NCI-H1092 treated with DMSO at 0.1 percent for 48 hours (cell line): ENCODE results near the gene CLCN2.

ENCODE experiments used
- DNase-seq: peaks from one replicate; lab custom pipeline; 2025; lab: John Stamatoyannopoulos, UW

Gene CLCN2

DNA sequence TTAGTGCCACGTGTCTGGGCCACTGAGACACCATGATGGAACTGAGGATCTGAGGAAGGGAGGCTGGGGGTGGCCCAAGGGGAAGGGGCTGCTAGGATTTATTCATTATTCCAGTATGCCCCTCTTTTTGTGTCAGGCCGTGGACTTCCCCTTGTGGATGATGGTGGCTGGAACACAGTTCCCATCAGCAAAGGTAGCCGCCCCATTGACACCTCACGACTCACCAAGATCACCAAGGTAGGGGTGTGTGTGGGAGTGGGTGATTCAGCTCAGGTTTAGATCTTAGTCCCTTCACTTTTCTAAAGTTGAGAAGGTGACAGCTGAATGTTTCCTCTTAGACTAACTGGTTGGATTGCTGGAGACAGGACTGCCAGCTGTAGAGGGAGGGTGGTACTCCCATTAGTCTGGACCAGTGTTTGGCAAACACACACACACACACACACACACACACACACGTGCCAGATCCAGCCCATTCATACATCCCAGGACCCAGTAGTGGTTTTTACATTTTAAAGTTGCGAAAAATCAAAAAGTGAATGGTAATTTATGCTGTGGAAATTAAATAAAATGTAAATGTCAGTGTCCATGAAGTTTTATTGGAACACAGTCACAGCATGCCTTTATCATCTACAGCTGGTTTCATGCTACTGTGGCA lies 35.6 kb downstream of the CLCN2 start:
- DNase-seq, result no peak

DNA sequence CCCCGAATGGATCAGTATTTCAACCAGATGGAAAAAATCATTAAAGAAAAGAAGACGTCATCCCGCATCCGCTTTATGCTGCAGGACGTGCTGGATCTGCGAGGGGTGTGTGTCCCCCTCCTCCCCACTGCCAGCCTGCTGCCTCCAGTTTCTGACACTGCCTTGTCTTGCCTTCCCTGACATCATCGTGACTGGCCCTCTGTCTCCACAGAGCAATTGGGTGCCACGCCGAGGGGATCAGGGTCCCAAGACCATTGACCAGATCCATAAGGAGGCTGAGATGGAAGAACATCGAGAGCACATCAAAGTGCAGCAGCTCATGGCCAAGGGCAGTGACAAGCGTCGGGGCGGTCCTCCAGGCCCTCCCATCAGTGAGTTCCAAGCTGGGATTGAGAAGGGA lies 36.1 kb downstream of the CLCN2 start:
- no peak for DNase-seq

DNA sequence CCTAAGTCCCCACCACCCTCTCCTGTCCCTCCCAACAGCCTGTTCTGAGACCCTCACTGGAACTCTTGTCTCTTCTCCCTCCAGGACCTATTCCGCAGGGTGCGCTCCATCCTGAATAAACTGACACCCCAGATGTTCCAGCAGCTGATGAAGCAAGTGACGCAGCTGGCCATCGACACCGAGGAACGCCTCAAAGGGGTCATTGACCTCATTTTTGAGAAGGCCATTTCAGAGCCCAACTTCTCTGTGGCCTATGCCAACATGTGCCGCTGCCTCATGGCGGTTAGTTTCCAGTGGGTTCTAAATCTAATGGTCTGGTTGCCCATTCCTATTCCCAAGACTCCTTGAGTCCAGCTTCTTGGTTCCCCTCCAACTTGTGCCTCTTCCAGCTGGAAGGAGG lies 37.7 kb downstream of the CLCN2 start:
- no peak for DNase-seq

DNA sequence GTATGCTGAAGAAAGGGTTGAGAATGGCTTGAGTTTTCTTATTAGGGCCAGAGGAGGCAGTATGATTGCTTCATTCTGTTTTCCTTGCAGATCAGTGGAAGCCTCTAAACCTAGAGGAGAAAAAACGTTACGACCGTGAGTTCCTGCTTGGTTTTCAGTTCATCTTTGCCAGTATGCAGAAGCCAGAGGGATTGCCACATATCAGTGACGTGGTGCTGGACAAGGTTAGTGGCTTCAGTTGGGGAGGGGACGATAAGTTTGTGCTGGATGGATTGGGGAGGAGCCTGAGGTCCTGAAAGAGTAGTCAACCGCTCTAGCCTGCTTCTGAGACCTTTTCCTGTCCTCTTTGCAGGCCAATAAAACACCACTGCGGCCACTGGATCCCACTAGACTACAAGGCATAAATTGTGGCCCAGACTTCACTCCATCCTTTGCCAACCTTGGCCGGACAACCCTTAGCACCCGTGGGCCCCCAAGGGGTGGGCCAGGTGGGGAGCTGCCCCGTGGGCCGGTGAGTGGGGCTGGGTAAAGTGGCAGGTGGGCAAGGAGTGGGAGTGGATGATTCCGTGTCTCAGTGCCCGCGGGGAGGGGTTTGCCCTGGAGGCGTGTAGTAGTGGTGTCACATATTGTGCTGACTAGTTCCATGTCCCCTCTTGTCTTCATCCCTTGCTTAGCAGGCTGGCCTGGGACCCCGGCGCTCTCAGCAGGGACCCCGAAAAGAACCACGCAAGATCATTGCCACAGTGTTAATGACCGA lies 38.5 kb downstream of the CLCN2 start:
- no peak for DNase-seq

DNA sequence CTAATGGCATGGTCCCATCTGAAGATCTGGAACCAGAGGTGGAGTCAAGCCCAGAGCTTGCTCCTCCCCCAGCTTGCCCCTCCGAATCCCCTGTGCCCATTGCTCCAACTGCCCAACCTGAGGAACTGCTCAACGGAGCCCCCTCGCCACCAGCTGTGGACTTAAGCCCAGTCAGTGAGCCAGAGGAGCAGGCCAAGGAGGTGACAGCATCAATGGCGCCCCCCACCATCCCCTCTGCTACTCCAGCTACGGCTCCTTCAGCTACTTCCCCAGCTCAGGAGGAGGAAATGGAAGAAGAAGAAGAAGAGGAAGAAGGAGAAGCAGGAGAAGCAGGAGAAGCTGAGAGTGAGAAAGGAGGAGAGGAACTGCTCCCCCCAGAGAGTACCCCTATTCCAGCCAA lies 39.7 kb downstream of the CLCN2 start:
- no peak for DNase-seq

DNA sequence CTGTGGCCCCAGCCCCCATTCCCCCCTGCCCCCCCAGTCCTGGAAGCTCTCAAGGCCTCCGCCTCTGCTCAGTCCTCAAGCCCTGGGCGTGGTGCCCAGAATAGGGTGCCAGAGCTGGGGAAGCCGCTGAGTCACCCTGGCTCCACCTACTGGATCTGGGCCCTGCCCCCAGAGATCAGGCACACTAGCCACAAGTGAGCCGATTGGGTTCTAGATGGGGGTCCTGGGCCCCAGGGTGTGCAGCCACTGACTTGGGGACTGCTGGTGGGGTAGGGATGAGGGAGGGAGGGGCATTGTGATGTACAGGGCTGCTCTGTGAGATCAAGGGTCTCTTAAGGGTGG lies 41.3 kb downstream of the CLCN2 start:
- peak; percentile 72 for DNase-seq

DNA sequence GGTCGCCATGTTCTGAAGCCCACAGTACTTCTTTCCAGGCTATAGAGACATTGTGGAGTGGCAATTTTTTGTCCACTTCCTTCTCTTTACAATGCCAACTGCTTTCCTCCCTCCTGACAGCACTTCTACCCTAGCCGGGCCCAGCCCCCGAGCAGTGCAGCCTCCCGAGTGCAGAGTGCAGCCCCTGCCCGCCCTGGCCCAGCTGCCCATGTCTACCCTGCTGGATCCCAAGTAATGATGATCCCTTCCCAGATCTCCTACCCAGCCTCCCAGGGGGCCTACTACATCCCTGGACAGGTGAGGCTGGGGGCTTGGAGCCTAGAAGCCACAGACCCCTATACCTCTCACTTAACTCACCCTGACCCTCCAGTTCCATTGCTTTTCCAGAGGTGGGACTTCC lies 44.2 kb downstream of the CLCN2 start:
- no peak for DNase-seq

DNA sequence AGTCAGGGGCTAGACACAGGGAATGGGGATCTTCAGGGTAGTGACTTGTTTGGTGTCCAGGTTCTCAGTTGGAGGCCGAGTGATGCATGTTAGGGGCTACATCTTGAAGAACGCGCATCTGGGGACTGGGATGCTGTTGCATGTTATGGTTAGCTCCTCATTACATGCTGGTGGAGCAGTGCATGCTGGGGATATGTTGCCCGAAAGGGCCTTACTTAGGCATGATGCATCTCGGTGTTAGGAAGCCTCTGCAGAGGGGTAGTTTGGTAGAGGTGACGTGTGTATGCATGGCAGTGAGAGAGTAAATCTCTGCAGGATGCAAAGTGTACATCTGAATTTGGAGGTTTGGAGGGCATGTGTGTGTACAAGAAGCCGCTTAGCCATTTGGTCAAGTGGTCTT lies 44.6 kb downstream of the CLCN2 start:
- no peak for DNase-seq

DNA sequence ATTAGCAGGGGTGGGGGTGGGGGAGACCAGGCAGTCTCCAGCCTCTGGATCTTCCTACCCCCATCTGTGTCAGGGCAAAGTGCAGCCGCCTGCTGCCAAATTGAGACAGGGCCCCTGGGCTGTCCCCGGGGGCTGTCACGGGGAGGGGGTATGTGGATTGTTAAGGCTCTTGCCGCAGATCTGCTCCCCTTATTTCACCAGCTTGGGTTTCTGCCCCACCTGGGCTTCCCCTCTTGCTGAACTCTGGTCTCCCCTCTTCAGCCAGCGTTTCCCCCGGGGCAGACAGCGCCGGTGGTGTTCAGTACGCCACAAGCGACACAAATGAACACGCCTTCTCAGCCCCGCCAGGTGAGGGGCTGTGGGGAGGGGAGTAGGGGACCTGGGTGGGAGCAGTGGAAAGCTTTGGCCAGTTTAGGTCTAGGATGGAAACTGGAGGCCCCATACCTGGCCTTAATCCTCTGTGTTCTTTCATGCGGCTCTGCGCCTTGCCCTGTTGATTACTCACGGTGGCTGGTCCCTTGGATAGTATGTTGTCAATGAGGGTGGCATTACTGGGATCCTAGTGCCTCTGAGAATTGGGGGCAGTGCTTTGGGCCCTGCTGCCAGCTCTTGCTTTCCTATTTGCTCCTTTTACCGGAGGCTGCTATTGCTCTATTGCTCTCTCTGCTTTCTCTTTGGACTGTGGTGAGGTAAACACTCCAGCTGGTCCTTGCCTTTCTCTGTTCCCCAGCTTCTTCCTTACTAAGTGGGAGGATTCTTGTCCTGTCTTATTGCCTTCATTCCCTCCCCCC lies 45.3 kb downstream of the CLCN2 start:
- DNase-seq, result no peak

DNA sequence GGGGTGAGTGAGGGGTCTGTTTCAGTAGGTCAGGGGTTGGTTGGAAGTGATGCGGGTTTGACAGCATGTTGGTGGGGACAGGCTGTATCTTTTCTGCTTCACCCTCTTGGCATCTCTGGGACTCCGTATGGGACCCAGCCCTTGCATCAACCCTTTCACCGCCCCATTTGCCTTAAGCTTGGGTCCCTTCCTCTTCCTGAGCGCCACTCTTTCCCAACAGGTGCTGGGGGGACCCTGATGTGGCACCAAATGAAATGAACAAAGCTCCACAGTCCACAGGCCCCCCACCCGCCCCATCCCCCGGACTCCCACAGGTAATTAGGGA lies 45.9 kb downstream of the CLCN2 start:
- DNase-seq, result no peak

DNA sequence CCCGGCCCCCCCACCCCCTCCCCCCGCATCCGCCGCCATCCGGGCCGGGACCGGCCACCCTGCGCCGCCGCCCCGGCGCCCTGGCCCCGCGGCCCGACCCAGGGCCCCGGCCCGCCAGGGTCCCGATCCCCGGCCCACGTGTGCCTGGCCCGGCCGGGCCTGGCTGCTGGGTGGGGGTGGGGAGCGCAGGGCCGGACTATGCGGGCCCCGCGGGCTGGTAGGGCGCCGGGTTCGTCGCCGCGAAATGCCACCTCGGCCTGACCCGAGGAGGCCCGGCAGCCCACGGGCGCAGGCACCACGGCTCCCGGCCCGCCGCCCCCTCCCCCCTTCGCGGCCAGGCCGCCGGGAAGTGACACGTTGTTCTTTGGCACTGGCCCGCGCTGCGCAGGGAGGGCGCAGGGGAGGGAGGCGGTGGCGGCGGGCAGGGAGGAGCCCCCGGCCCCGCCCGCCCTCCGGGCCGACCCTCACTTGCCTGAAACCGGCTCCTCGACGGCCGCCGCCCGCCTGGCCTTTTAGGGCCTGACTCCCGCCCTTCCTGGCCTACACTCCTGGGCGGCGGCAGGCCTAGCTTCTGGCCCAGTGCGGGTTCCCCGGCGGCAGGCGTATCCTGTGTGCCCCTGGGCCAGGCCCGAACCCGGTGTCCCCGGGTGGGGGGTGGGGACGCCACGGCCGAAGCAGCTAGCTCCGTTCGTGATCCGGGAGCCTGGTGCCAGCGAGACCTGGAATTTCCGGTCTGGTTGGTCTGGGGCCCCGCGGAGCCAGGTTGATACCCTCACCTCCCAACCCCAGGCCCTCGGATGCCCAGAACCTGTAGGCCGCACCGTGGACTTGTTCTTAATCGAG lies 46.5 kb downstream of the CLCN2 start:
- DNase-seq, result peak; percentile 45

DNA sequence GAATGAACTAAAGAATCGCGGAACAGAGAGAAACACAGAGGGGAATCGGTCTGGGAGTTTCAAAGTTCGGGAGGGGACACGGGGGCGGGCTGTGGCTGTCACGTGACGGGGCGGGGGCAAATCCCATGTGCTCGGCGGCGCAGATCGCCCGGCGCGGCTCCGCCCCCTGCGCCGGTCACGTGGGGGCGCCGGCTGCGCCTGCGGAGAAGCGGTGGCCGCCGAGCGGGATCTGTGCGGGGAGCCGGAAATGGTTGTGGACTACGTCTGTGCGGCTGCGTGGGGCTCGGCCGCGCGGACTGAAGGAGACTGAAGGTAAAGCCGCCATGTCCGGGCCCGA lies 47.1 kb downstream of the CLCN2 start, which contains the start of gene EIF4G1:
Gene EIF4G1, plus strand, starts transcription at position 244 of the 337 bp plus-strand sequence. CDS start 1,191 bp downstream, outside the sequence.
- peak; percentile 94 for DNase-seq

DNA sequence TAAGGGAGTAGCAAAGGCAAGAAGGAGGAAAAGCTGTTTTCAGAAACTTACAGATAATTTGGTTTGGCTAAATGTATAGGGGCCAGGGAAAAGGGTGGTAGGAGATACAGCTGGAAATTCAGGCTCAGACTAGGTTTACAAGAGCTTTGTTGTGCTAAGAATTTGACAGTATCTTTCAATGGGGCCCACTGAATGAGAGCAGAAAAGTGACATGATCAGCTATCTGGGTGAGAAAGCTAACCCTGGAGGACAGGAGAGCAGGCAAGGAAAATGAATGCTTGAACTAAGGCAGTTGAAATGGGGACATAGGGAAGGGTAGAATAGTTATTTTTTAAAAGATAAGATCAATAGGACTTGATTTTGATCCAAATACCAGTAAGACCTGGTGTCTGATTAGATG lies 49.8 kb downstream of the CLCN2 start:
- DNase-seq, result no peak

DNA sequence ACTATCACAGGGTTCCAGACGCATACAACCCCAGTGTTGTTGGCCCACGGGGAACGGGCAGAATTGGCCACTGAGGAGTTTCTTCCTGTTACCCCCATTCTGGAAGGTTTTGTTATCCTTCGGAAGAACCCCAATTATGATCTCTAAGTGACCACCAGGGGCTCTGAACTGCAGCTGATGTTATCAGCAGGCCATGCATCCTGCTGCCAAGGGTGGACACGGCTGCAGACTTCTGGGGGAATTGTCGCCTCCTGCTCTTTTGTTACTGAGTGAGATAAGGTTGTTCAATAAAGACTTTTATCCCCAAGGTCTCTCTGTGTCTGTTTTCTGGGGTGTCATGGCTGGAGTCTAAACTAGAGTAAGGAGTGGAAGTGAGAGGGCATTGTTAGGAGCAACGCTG lies 52.7 kb downstream of the CLCN2 start:
- DNase-seq, result no peak

DNA sequence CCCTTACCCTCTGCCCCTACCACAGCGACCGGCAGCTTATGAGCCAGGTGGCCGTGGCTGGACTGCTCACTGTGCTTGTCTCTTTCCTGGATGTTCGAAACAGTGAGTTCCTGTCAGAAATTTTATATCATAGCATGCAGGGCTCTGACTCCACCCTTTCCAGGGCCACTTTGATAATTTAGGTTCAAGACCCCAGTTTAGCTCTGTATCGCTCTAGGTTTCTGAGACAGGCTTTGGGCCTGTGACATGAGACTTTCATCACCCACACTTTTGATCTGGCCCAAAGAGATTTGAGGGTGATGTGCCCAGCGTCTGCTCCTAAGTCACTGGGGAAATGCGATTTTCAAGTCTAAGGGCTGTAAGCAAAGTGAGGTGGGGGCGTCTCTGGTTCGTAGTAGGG lies 53.5 kb downstream of the CLCN2 start:
- no peak for DNase-seq

DNA sequence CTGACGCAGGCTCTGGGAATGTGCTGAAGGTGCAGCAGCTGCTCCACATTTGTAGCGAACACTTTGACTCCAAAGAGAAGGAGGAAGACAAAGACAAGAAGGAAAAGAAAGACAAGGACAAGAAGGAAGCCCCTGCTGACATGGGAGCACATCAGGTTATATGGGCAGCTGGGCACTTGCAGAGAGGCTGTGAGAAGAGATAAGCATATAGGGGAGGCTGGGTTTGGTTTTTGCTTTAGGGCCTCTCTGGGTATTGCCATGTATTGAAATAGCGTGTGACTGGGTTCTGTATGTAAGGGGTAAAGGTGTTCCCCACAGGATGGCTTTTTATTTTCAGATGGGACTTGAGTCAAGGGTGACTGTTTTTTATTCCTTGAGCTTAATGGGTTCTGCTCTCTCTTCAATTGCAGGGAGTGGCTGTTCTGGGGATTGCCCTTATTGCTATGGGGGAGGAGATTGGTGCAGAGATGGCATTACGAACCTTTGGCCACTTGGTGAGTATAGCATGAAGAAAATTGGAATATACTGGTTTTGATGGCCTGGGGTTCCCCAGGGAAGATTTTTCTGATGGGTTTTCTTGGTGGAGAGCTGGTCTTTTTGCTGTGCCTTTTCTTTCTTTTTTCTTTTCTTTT lies 54.9 kb downstream of the CLCN2 start:
- no peak for DNase-seq

DNA sequence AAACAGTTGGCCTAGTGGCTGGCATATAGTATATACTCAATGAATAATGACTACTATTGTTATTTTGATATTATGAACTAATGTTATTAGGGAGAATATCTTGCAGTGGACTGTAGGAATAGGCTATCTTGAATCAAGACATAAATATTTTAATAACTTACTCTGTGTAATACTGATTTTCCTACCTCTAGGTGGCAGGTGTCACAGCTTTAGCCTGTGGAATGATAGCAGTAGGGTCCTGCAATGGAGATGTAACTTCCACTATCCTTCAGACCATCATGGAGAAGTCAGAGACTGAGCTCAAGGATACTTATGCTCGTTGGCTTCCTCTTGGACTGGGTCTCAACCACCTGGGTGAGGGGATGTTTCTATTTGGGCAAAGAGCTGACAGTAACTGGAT lies 55.8 kb downstream of the CLCN2 start:
- DNase-seq, result no peak

DNA sequence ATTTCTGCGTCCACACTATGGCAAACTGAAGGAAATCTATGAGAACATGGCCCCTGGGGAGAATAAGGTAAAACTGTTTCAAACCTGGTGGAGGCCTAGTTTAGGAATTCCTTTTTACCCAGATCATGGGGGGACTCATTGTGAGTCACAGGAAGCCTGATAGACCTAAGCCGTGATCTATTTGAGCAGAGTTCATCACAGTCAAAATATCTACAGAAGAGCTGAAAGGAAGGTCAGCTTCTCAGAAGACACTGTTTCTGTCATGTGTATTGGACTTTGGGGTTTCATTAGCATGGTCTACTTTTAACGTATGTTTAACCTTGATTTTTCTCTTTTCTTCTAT lies 61.1 kb downstream of the CLCN2 start:
- DNase-seq, result no peak

DNA sequence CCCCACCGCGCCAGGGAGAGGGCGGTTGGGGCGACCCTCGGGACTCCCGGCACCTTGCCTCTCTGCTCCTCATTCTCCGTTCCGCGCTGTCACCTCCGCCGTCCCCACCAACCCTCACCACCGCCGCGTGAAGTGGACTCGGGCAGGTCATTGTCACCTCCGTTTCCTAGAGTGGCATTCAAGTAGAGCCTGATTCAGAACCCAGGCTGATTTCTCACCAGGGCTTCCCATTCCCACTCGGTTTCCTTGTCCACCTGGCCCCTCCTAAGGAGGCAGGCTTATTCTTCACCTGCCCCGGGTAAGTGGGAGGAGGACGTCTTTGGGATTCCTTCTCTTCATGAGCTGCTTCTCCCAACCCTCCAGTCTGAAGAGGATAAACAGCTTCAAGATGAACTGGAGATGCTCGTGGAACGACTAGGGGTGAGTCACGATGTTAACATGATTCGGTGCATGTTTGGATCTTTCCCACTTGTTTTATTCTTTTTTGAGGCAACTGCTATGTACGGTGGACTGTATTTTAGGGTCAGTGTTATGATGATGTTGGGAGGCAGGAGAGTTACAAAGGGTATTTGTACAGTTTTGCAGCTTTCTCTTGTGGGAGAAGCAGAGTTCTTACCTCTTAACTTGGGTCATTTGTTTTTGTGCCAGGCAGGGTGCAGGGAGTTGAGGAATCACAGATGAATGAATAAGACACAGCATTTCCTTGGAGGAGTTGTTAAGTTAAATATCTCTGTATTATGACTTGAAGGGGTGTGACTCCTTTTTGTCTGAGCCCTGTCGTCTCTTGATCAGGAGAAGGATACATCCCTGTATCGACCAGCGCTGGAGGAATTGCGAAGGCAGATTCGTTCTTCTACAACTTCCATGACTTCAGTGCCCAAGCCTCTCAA lies 61.7 kb downstream of the CLCN2 start:
- no peak for DNase-seq

DNA sequence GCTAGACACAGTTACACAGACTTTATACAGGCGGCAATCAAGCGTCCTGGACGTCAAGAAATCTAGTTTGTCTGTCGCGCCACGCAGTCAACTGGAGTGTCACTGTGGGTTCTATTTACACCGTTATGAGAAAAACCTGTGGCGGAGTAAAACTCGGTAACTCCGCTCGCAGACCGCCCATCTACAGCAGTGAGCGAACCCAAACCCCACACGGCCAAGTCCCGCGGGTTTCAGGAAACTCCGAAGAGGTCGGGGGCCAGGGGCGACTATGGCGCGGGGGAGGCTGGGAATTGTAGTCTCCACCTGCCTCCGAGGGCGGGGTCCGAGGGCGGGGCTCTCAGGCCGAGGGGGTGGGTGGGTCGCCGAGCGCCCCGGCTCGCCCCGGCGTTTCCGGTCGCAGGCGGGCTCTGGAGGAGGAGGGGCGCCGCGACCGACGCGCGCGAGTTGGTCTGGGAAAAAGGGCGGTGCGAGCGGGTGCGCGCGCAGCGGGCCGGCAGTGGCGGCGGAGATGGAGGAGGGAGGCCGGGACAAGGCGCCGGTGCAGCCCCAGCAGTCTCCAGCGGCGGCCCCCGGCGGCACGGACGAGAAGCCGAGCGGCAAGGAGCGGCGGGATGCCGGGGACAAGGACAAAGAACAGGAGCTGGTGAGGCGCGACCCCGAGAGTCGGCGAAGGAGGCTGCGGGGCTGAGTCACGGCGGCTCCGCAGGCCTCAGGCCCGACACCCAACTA lies 62.5 kb downstream of the CLCN2 start, which contains the start of gene PSMD2:
Gene PSMD2, plus strand, starts transcription at position 483 of the 729 bp plus-strand sequence. Its CDS starts 26 bp downstream, at position 509.
- peak; percentile 93 for DNase-seq
